Thoracic aorta (tissue), 2 donors: ENCODE data around the gene SH3GLB2. TPM values are rescaled to one million over a fixed set of nuclear protein-coding genes. Genes with fewer than 3 reads are reported as not detected.

ENCODE experiments used
- ATAC-seq: fragments of 150-250 bp; one replicate; pipeline ENCODE4 v1.8.0; 2017; ENCODE audit warnings: low read depth; ENCODE audit not compliant: insufficient number of reproducible peaks, low FRiP score
- DNase-seq: peaks from one replicate; pipeline ENCODE4 v3.0.0-alpha.2; 2020; ENCODE audit warnings: low spot score
- H3K27ac ChIP-seq, 2 donors: fragments of 200-600 bp; sonication (generic); 1 replicate in 1 of 2; 2 replicates in 1 of 2; pipeline ENCODE4 v1.5.1; 2016; ENCODE audit warnings: mild to moderate bottlenecking in 2 of 2, moderate library complexity in 2 of 2
- H3K27me3 ChIP-seq: fragments of 200-600 bp; sonication (generic); replicated peaks from 2 replicates; pipeline ENCODE4 v1.6.0; 2016; ENCODE audit warnings: mild to moderate bottlenecking; ENCODE audit not compliant: insufficient read depth
- H3K36me3 ChIP-seq: fragments of 200-600 bp; sonication (generic); one replicate; pipeline ENCODE4 v1.5.1; 2016
- H3K4me1 ChIP-seq, 2 donors: fragments of 200-600 bp; sonication (generic); 1 replicate in 1 of 2; 2 replicates in 1 of 2; pipeline versions ENCODE4 v1.5.1 to v1.6.0; 2016; ENCODE audit warnings: low read depth in 2 of 2, mild to moderate bottlenecking in 1 of 2; ENCODE audit not compliant: control insufficient read depth in 1 of 2
- H3K4me3 ChIP-seq: fragments of 200-600 bp; sonication (generic); 2 replicates; pipeline ENCODE4 v1.5.1; 2016; ENCODE audit warnings: mild to moderate bottlenecking
- H3K9me3 ChIP-seq: fragments of 200-600 bp; sonication (generic); 2 replicates; pipeline ENCODE4 v1.5.1; 2016
- CTCF ChIP-seq: fragments of 200-600 bp; sonication (generic); IDR thresholded peaks from one replicate; pipeline ENCODE4 v1.5.1; 2019; ENCODE audit warnings: antibody characterized with exemption
- total RNA-seq, 2 donors: library from RNA; depleted of rRNA; stranded (reverse); fragments of >200 nt; gene quantifications; one replicate each; pipeline versions ENCODE4 v1.1.0 to v1.2.3, GENCODE V29; 2016

The SH3GLB2 gene
- total RNA-seq, 2 donors from 2014 or later = 101 to 184 TPM

GRCh38 chr9:129002992-129003391 lies 25.1 kb downstream of the SH3GLB2 start:
- ATAC-seq (no peak), DNase-seq (no peak)
- H3K36me3 ChIP-seq = peaks cover 55% of the 10 kb centered on the region
- no peaks in the 10 kb centered on the region for H3K27me3 ChIP-seq
- no peak for TF ChIP-seq CTCF
- H3K9me3 ChIP-seq = no peaks in the 10 kb centered on the region
- no peak overlapping the region for H3K27ac ChIP-seq
- H3K4me1 ChIP-seq = peaks cover 12 to 19% of the 10 kb centered on the region in 2 donors
- no peak overlapping the region for H3K4me3 ChIP-seq

GRCh38 chr9:129001504-129002325 lies 26.4 kb downstream of the SH3GLB2 start:
- no peaks in the 10 kb centered on the region for H3K27me3 ChIP-seq
- H3K9me3 ChIP-seq = no peaks in the 10 kb centered on the region
- ATAC-seq (no peak), DNase-seq (no peak)
- peaks cover 62% of the 10 kb centered on the region for H3K36me3 ChIP-seq
- H3K4me3 ChIP-seq = no peak overlapping the region
- no peak overlapping the region for H3K27ac ChIP-seq
- peaks cover 0 to 7% of the 10 kb centered on the region in 2 donors for H3K4me1 ChIP-seq
- no peak for TF ChIP-seq CTCF

GRCh38 chr9:128999581-129000206 lies 28.4 kb downstream of the SH3GLB2 start:
- ATAC-seq = no peak
- no peak overlapping the region for H3K4me3 ChIP-seq
- H3K27me3 ChIP-seq = no peaks in the 10 kb centered on the region
- H3K4me1 ChIP-seq = no peaks in the 10 kb centered on the region
- peaks cover 71% of the 10 kb centered on the region for H3K36me3 ChIP-seq
- TF ChIP-seq CTCF = no peak
- H3K9me3 ChIP-seq = no peaks in the 10 kb centered on the region
- no peak for DNase-seq
- H3K27ac ChIP-seq = no peak overlapping the region

- H3K27ac ChIP-seq = no peak overlapping the region
- DNase-seq (no peak), ATAC-seq (no peak)
- H3K4me1 ChIP-seq = no peaks in the 10 kb centered on the region
- H3K9me3 ChIP-seq = no peaks in the 10 kb centered on the region
- TF ChIP-seq CTCF = no peak
- no peak overlapping the region for H3K4me3 ChIP-seq
- no peaks in the 10 kb centered on the region for H3K27me3 ChIP-seq
- H3K36me3 ChIP-seq = peaks cover 80% of the 10 kb centered on the region
Observed at GRCh38 chr9:128998462-128998861, 29.7 kb downstream of the SH3GLB2 start.

- DNase-seq = no peak
Observed at GRCh38 chr9:128995791-128996190, 32.3 kb downstream of the SH3GLB2 start.

More at GRCh38 chr9:128995791-128996190, 32.3 kb downstream of the SH3GLB2 start:
- no peak overlapping the region for H3K4me3 ChIP-seq
- no peak for ATAC-seq
- TF ChIP-seq CTCF = no peak
- no peak overlapping the region for H3K27ac ChIP-seq
- no peaks in the 10 kb centered on the region for H3K27me3 ChIP-seq
- H3K36me3 ChIP-seq = peaks cover 62% of the 10 kb centered on the region
- peaks cover 0 to 6% of the 10 kb centered on the region in 2 donors for H3K4me1 ChIP-seq
- no peaks in the 10 kb centered on the region for H3K9me3 ChIP-seq
